DOHH2 (cell line): ENCODE measurements around the gene PHF14.

Source experiments
- H3F3A ChIP-seq: fragments of 200-600 bp; sonication (generic), shearing (Covaris generic); 2 replicates; pipeline ENCODE4 v1.6.0; 2016; ENCODE audit warnings: antibody characterized with exemption, mild to moderate bottlenecking; ENCODE audit not compliant: control insufficient read depth, insufficient read depth
- H3K27ac ChIP-seq: fragments of 200-600 bp; sonication (generic); 2 replicates; pipeline ENCODE4 v1.5.1; 2014; ENCODE audit warnings: low read depth, mild to moderate bottlenecking, low read length, moderate library complexity
- H3K27me3 ChIP-seq: fragments of 200-600 bp; sonication (generic); 2 replicates; pipeline ENCODE4 v1.6.1; 2014; ENCODE audit warnings: mild to moderate bottlenecking, low read length, mixed read lengths; ENCODE audit not compliant: control insufficient read depth
- H3K36me3 ChIP-seq: fragments of 200-600 bp; sonication (generic); 2 replicates; pipeline ENCODE4 v1.6.1; 2014; ENCODE audit warnings: mild to moderate bottlenecking, low read length, moderate library complexity, mixed read lengths; ENCODE audit not compliant: control insufficient read depth
- H3K4me1 ChIP-seq: fragments of 200-600 bp; sonication (generic); 2 replicates; pipeline ENCODE4 v1.6.1; 2014; ENCODE audit warnings: mild to moderate bottlenecking, low read length, mixed read lengths; ENCODE audit not compliant: control insufficient read depth
- H3K4me2 ChIP-seq: fragments of 200-600 bp; sonication (generic); 2 replicates; pipeline ENCODE4 v1.6.0; 2014; ENCODE audit warnings: mild to moderate bottlenecking, low read length, moderate library complexity
- H3K4me3 ChIP-seq: fragments of 200-600 bp; sonication (generic); 2 replicates; pipeline ENCODE4 v1.5.1; 2014; ENCODE audit warnings: mild to moderate bottlenecking, low read length, mixed read lengths
- H3K79me2 ChIP-seq: fragments of 200-600 bp; sonication (generic); 2 replicates; pipeline ENCODE4 v1.6.1; 2014; ENCODE audit warnings: mild to moderate bottlenecking, low read length, mixed read lengths; ENCODE audit not compliant: control insufficient read depth
- H3K9me2 ChIP-seq: fragments of 200-600 bp; sonication (generic); replicated peaks from 2 replicates; pipeline ENCODE4 v1.6.1; 2014; ENCODE audit warnings: mild to moderate bottlenecking, low read length, mixed read lengths; ENCODE audit not compliant: control insufficient read depth
- H3K9me3 ChIP-seq: fragments of 200-600 bp; sonication (generic); 2 replicates; pipeline ENCODE4 v1.6.1; 2014; ENCODE audit warnings: antibody characterized with exemption, low read length, mixed read lengths; ENCODE audit not compliant: control insufficient read depth, insufficient read depth
- H4K20me1 ChIP-seq: fragments of 200-600 bp; sonication (generic); 2 replicates; pipeline ENCODE4 v1.6.0; 2014; ENCODE audit warnings: low read depth, mild to moderate bottlenecking, antibody characterized with exemption, low read length, moderate library complexity; ENCODE audit not compliant: control insufficient read depth, insufficient read depth
- CTCF ChIP-seq: fragments of 200-600 bp; sonication (generic); IDR thresholded peaks from one replicate; pipeline ENCODE4 v1.5.1; 2014; ENCODE audit warnings: antibody characterized with exemption, mild to moderate bottlenecking, low read depth, low read length; ENCODE audit not compliant: poor library complexity, severe bottlenecking
- EZH2phosphoT487 ChIP-seq: fragments of 200-600 bp; sonication (generic); IDR thresholded peaks from 2 replicates; pipeline ENCODE4 v1.6.1; 2017; ENCODE audit warnings: borderline replicate concordance, mild to moderate bottlenecking, antibody characterized with exemption, low read length, moderate library complexity, mixed read lengths

The PHF14 gene

GRCh38 chr7:11185179-11185815 is 211.6 kb downstream of the PHF14 start:
- Histone ChIP-seq H3K4me2 (no peak overlapping the region), H4K20me1 (no peaks in the 10 kb centered on the region), H3K4me1 (no peaks in the 10 kb centered on the region), H3F3A (0 out of 2 replicates have a peak, but pooled peaks cover 2% of the 10 kb centered on the region), H3K4me3 (no peak overlapping the region), H3K27ac (no peak overlapping the region), H3K27me3 (no peaks in the 10 kb centered on the region), H3K36me3 (no peaks in the 10 kb centered on the region), H3K79me2 (no peaks in the 10 kb centered on the region), H3K9me2 (no peaks in the 10 kb centered on the region), H3K9me3 (no peaks in the 10 kb centered on the region)
- TF ChIP-seq CTCF (no peak), EZH2phosphoT487 (no peak)

GRCh38 chr7:11188529-11189310 is 215.0 kb downstream of the PHF14 start:
- H3K79me2 ChIP-seq: no peaks in the 10 kb centered on the region
- TF ChIP-seq EZH2phosphoT487: no peak
- TF ChIP-seq CTCF: no peak
- H3K4me1 ChIP-seq: no peaks in the 10 kb centered on the region
- no peak overlapping the region; the same call in 1 of the 2 replicates for H3K4me2 ChIP-seq
- no peaks in the 10 kb centered on the region for H3K9me2 ChIP-seq
- H3F3A ChIP-seq: no peaks in the 10 kb centered on the region
- H3K9me3 ChIP-seq: no peaks in the 10 kb centered on the region
- H3K27ac ChIP-seq: no peak overlapping the region
- no peaks in the 10 kb centered on the region for H3K36me3 ChIP-seq
- H3K27me3 ChIP-seq: no peaks in the 10 kb centered on the region
- no peaks in the 10 kb centered on the region for H4K20me1 ChIP-seq
- H3K4me3 ChIP-seq: no peak overlapping the region

GRCh38 chr7:11191081-11191480 is 217.4 kb downstream of the PHF14 start:
- Histone ChIP-seq H3K9me2 (no peaks in the 10 kb centered on the region), H4K20me1 (no peaks in the 10 kb centered on the region), H3K4me1 (peaks cover 7% of the 10 kb centered on the region), H3K27ac (no peak overlapping the region), H3F3A (no peaks in the 10 kb centered on the region), H3K9me3 (no peaks in the 10 kb centered on the region), H3K4me3 (no peak overlapping the region), H3K27me3 (no peaks in the 10 kb centered on the region), H3K79me2 (no peaks in the 10 kb centered on the region), H3K36me3 (no peaks in the 10 kb centered on the region), H3K4me2 (no peak overlapping the region)
- TF ChIP-seq CTCF (no peak), EZH2phosphoT487 (no peak)
